ENCODE data around the gene GPR55.

GPR55 gene

DNA sequence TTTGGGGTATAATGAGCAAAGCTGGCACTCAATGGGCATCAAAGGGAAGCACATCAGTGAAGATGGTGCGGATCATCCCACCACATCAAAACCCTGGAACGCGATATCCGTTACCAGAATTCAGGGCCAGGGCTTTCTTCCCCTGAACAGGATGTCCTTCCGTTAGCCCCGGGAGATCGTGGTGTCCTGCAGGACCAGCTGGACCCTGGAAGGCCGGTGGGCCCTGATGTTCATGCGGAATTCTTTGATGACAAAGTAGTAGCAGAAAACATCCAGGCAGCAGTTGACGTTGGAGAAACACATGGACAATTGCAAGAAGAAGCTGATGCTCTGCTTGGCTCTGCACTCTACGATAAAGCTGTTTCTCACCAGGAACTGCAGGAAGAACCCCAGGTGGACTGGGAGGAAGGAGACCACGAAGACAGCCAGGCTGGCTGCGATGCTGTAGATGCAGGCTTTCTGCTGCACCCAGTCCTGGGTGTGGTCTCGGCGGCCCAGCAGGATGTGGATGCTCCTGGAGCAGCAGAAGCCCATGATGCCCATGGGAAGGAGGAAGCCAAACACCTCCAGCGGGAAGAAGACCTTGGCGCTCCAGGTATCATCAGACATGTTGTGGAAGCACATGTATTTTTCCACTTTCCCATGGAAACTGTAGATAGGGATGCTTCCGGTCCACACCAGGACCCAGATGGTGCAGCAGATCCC is 15.0 kb downstream of the GPR55 start:
- H3K9me3 ChIP-seq (replicated peaks; ENCODE audit: low read length): no peaks in the 10 kb centered on the region
- H3K4me3 ChIP-seq (ENCODE audit: low read length): no peak overlapping the region
- H3K9ac ChIP-seq (ENCODE audit: low read depth, low read length): no peak overlapping the region
- H3K27me3 ChIP-seq (ENCODE audit: control insufficient read depth, insufficient read depth, low read length): peaks cover 22% of the 10 kb centered on the region
- peaks cover 10% of the 10 kb centered on the region for H3K4me1 ChIP-seq (ENCODE audit: control insufficient read depth, insufficient read depth, low read length)
- no peak overlapping the region for H3K4me2 ChIP-seq (ENCODE audit: low read length)
- H3K36me3 ChIP-seq (ENCODE audit: insufficient read depth, low read length): no peaks in the 10 kb centered on the region

DNA sequence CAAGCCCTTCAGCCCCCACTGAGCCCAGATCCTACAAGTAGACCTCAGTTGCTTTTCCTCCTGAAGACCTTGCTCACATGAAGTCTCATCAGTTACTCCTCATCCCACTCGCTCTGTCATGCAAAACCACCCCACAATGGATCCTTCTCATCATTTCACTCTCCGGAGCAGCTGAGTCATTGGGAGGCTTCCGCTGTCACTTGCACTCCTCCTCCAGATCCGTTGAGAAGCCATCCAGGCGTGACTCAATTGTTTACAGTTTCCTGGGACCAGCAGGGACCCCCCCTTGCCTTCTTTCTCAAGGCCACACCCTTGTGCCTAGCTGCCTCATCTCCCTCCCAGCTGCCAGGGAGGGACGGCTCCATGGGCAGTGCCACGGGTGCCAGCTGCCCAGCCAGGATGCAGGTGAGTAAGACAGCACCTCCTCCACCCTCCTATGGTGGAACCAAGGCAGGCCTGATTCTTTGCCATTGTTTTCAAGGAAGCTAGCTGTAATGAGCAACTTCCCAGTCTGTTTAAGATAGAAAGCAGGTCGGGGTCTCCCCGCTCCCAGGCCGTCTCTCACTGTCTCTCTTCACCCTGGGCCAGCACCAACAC is 16.3 kb downstream of the GPR55 start:
- Histone ChIP-seq H3K4me3 (ENCODE audit: low read length) (peak overlapping the region; percentile 6), H3K4me2 (ENCODE audit: low read length) (peak overlapping the region; percentile 0), H3K9ac (ENCODE audit: low read depth, low read length) (no peak overlapping the region), H3K9me3 (replicated peaks; ENCODE audit: low read length) (no peaks in the 10 kb centered on the region), H3K4me1 (ENCODE audit: control insufficient read depth, insufficient read depth, low read length) (peaks cover 10% of the 10 kb centered on the region), H3K27me3 (ENCODE audit: control insufficient read depth, insufficient read depth, low read length) (peaks cover 16% of the 10 kb centered on the region), H3K36me3 (ENCODE audit: insufficient read depth, low read length) (no peaks in the 10 kb centered on the region)

DNA sequence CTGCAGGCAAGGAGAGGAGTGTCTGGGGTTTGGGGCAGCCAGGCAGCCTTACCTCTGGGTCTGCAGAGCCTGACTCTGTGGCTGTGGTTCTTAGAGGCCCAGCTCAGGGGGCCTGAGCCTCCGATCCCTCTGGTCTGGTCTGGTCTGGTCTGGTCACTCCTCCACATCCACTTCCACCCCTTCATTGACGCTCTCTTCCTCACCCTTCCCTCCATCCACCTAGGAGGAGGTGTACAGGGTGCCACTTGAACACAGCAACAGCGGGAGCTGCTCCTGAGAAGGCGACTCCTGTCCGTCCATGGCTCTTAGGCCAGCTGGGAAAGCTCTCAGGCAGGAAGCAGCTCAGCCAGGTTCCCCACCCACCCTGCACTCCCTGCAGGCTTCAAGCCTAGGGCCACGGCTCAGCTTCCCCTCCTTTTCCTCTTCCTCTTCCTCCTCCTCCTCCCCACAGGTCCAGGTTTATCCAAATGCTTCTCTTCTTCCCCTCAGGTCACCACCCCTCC is 16.9 kb downstream of the GPR55 start:
- no peaks in the 10 kb centered on the region for H3K9me3 ChIP-seq (replicated peaks; ENCODE audit: low read length)
- H3K36me3 ChIP-seq (ENCODE audit: insufficient read depth, low read length): no peaks in the 10 kb centered on the region
- no peak overlapping the region for H3K9ac ChIP-seq (ENCODE audit: low read depth, low read length)
- H3K4me3 ChIP-seq (ENCODE audit: low read length): no peak overlapping the region
- H3K4me2 ChIP-seq (ENCODE audit: low read length): peak overlapping the region; percentile 0
- H3K27me3 ChIP-seq (ENCODE audit: control insufficient read depth, insufficient read depth, low read length): peaks cover 16% of the 10 kb centered on the region
- H3K4me1 ChIP-seq (ENCODE audit: control insufficient read depth, insufficient read depth, low read length): peaks cover 10% of the 10 kb centered on the region

DNA sequence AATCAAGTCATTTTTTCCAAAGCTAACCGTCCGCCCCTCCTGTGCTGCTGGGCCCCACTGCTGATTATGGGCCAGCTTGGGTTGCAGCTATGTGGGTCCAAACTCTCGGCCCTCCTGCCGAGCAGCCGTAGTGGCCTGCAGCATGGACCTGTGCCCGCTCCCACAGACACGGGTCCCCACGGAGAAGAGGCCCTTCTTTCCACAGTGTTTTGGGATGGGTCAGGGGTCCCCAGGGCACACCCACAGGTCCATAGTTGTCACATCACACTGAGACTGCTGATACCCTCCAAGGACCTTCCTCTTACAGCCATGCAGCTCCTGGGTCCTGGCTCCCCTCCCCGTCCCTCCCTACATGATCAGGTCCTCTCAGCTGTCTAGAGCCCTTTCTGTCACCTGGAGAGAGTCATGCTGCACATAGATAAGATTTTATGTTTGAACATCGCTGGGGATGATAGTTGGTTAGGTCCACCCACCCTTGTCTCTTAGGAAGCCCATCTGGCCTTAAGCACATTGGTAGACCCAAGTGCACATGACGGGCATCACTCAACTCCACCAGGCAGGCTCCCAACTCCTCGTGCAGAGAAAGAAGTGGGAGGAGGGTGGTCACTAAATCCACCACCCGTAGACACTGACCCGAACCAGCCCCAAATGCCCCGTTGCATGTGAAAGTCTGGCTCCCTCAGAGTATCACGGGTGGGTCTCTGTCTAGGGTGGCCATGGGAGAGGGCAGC is 17.5 kb downstream of the GPR55 start:
- Histone ChIP-seq H3K4me1 (ENCODE audit: control insufficient read depth, insufficient read depth, low read length) (peaks cover 10% of the 10 kb centered on the region), H3K36me3 (ENCODE audit: insufficient read depth, low read length) (no peaks in the 10 kb centered on the region), H3K9me3 (replicated peaks; ENCODE audit: low read length) (no peaks in the 10 kb centered on the region), H3K9ac (ENCODE audit: low read depth, low read length) (no peak overlapping the region), H3K4me2 (ENCODE audit: low read length) (no peak overlapping the region), H3K27me3 (ENCODE audit: control insufficient read depth, insufficient read depth, low read length) (peaks cover 16% of the 10 kb centered on the region), H3K4me3 (ENCODE audit: low read length) (no peak overlapping the region)

DNA sequence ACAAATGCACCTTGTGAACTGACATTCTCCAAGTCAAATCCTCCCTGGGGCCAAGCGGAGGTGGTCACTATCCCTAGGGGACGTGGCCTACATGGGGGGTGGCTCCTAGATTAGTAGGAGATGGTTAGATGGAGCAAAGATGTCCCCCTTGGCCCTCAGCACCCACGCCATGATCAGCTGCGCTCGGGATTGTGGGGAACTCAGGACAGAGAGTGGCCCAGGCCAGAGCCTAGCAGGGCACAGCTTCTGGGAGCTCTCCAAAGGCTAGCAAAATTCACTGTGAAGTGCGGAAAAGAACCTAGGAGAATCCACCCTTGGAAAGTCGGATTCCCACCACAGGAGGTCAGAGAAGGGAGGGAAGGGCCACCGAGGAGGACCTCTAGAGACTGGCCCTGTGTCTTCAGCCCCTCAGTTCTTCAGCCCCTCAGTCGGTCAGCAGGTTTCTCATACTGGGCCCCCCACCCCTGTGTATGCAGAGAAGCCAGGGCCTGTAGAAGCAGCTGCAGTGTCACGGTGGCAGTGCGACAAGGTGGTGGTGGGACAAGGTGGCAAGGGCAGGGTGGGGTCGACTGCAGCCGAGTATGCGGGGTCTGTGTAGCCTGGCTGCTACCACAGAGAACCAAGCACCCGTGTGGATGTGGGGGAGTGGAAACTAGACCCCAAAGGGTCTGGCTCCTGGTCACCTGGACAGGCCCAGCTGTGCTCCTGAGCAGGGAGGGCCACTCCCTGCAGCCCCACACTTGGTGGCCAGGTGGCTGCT is 18.4 kb downstream of the GPR55 start:
- Histone ChIP-seq H3K4me2 (ENCODE audit: low read length) (no peak overlapping the region), H3K36me3 (ENCODE audit: insufficient read depth, low read length) (no peaks in the 10 kb centered on the region), H3K4me1 (ENCODE audit: control insufficient read depth, insufficient read depth, low read length) (peaks cover 10% of the 10 kb centered on the region), H3K27me3 (ENCODE audit: control insufficient read depth, insufficient read depth, low read length) (peaks cover 15% of the 10 kb centered on the region), H3K4me3 (ENCODE audit: low read length) (no peak overlapping the region), H3K9me3 (replicated peaks; ENCODE audit: low read length) (no peaks in the 10 kb centered on the region), H3K9ac (ENCODE audit: low read depth, low read length) (no peak overlapping the region)

DNA sequence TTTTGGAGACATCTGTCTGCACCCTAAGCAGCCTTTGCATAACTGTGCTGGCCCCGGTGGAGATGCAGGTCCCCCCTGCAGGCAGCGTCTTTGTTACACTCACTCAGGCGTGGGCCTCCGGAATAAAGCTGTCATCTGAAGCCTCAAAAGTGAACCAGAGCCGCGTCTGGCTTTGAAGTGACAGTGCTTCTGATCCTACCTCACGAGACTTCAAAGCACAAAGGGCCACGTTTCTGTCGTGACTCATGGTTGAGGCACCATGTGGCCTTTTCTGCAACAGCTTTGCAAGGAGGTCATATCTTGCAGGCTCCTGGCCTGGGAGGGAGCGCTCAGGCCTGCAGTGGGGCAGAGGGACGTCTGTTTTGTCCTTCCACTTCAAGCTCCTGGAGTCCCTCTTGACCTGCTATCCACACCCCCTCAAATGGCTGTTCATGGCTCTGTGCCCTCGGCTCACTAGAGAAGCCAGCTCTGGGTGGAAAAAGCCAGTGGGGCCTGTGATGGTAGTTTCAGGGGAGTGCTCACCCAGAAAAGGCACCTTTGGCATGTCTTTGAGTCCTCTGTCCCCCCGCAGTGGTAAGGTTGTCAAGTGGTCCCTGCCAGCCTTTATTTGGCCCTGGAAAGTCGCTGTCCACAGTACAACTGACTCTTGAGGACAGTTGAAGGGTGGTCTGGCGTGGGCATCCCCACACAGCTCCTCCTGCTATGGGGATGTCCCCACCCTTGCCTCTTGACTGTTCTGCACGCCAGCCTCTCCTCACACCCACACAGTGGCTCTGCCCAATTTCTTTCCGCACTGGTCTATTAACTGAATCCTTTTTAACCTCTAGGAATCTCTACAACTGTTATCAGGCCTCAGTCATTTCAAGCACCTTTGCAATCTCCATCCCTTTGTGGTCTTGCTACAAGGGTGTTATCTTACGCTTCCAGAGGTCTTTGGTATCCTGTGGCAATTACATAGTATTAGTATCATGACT is 19.3 kb downstream of the GPR55 start:
- H3K4me1 ChIP-seq (ENCODE audit: control insufficient read depth, insufficient read depth, low read length): peaks cover 10% of the 10 kb centered on the region
- H3K27me3 ChIP-seq (ENCODE audit: control insufficient read depth, insufficient read depth, low read length): peaks cover 15% of the 10 kb centered on the region
- H3K4me3 ChIP-seq (ENCODE audit: low read length): no peak overlapping the region
- no peaks in the 10 kb centered on the region for H3K9me3 ChIP-seq (replicated peaks; ENCODE audit: low read length)
- H3K9ac ChIP-seq (ENCODE audit: low read depth, low read length): no peak overlapping the region
- no peak overlapping the region for H3K4me2 ChIP-seq (ENCODE audit: low read length)
- H3K36me3 ChIP-seq (ENCODE audit: insufficient read depth, low read length): no peaks in the 10 kb centered on the region

DNA sequence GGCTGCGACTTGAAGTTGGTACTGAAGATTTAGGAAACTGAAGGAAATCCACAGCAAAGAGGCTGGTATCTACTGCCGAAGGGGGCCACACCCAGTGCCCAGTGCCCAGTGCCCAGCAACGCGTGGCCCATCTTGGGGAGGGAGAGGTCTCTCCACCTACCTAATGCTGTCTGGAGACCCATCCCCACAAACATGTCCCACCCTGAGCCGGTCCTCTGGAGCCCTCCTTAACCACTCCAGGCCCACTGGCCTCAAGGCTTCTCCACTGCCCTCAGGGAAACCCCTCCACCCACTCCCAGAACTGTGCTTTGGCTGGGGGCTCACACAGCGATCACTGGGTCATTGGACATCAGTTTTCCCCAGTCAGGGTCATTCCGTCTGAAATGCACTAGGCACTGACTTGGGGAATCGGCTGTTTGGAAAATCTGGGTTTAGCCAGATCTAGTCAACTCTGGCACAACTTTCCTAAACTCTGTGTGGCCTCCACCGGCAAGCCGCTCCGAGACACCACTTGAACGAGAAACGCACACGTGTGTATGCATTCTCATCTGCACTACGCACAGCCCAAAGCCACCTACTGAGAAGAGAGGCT is 20.1 kb downstream of the GPR55 start:
- Histone ChIP-seq H3K9me3 (replicated peaks; ENCODE audit: low read length) (no peaks in the 10 kb centered on the region), H3K36me3 (ENCODE audit: insufficient read depth, low read length) (no peaks in the 10 kb centered on the region), H3K27me3 (ENCODE audit: control insufficient read depth, insufficient read depth, low read length) (peaks cover 23% of the 10 kb centered on the region), H3K4me3 (ENCODE audit: low read length) (no peak overlapping the region), H3K9ac (ENCODE audit: low read depth, low read length) (no peak overlapping the region), H3K4me1 (ENCODE audit: control insufficient read depth, insufficient read depth, low read length) (peaks cover 10% of the 10 kb centered on the region), H3K4me2 (ENCODE audit: low read length) (no peak overlapping the region)

DNA sequence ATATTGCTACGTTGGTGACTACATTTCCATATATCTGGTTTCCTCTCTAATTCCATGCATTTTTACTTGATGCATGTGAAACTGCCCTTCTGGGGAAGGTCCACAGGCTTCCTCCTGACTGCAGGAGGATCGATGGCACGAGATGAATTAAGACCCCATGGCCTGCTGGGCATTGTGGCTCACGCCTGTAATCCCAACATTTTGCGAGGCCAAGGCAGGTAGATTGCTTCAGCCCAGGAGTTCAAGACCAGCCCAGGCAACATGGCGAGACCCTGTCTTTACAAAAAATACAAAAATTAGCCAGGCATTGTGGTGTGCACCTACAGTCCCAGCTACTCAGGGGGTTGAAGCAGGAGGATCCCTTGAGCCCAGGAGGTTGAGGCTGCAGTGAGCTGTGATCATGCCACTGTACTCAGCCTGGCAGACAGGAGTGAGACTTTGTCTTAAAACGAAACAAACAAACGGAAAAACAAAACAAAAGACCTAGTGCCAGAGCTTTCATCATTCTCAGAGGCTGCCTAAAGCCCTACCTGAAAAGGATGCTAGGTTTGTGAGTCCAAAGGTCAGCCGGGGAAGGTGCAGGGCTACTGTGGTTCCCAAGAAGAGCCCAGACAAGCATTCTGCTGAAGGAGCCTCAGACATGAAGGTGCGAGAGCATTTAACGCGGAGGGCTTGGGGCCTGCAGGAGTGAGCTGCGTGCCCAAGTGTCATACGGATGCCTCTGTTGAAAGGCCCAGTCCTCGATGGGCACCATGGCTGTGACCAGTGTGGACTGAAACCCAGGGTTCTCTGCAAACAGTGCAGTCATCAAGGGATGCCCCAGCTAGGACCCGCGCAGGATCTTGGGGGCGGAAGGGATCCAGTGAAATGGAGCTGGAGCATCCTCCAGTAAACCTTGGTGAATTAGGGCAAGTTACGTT is 21.6 kb downstream of the GPR55 start:
- Histone ChIP-seq H3K4me2 (ENCODE audit: low read length) (no peak overlapping the region), H3K36me3 (ENCODE audit: insufficient read depth, low read length) (no peaks in the 10 kb centered on the region), H3K27me3 (ENCODE audit: control insufficient read depth, insufficient read depth, low read length) (peaks cover 30% of the 10 kb centered on the region), H3K4me1 (ENCODE audit: control insufficient read depth, insufficient read depth, low read length) (peaks cover 4% of the 10 kb centered on the region), H3K9me3 (replicated peaks; ENCODE audit: low read length) (no peaks in the 10 kb centered on the region), H3K9ac (ENCODE audit: low read depth, low read length) (no peak overlapping the region), H3K4me3 (ENCODE audit: low read length) (no peak overlapping the region)

DNA sequence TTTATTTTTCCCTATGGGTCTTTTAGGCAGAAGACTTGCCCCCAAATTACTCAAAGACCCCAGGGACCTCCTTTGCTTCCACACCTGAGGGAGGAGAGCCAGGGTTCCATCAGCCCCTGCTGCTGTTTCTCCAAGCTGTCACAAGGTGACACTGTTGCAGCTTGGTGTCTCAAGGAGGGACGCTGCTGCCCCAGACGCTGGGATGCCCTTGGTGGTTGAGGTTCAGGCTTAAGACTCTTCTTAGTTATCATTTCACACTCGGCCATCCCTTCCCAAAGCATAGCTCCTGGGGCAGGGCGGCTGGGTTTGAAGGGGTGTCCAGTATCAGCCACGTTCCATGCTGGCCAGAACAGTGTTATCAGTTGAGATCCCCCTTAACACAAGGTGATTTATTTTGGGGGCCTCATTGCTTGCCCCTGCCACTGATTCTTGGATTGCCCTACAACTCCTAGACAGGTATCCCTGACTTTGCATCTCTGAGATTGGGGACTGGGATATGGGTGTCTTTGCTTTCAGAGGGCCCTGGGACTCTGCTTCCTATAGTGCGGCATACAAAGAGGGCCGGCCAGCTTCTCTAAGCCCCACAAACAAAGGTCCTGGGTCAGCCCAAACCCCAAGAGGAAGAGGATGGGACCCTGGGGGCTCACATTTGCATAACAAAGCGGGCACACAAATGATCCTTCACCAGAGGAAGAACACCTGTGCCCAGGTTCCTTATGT is 22.7 kb downstream of the GPR55 start:
- H3K36me3 ChIP-seq (ENCODE audit: insufficient read depth, low read length): no peaks in the 10 kb centered on the region

More for the DNA sequence above, 22.7 kb downstream of the GPR55 start:
- no peak overlapping the region for H3K4me3 ChIP-seq (ENCODE audit: low read length)
- H3K9ac ChIP-seq (ENCODE audit: low read depth, low read length): no peak overlapping the region
- no peak overlapping the region for H3K4me2 ChIP-seq (ENCODE audit: low read length)
- H3K9me3 ChIP-seq (replicated peaks; ENCODE audit: low read length): no peaks in the 10 kb centered on the region
- peaks cover 39% of the 10 kb centered on the region for H3K27me3 ChIP-seq (ENCODE audit: control insufficient read depth, insufficient read depth, low read length)
- no peaks in the 10 kb centered on the region for H3K4me1 ChIP-seq (ENCODE audit: control insufficient read depth, insufficient read depth, low read length)

Measured in skeletal muscle satellite cell (primary cell).